ENCODE measurements around the gene IRAK1. TPM values are rescaled to one million over a fixed set of nuclear protein-coding genes. Genes with fewer than 3 reads are reported as not detected.

Gene IRAK1
- total RNA-seq, 1 donor from 2014 or later: 106 TPM

GRCh38 chrX:154043003-154043763, 23.5 kb upstream of the IRAK1 start:
- DNase-seq (ENCODE audit: extremely low read depth, low read depth, low spot score): no peak

- no peak for DNase-seq (ENCODE audit: extremely low read depth, low read depth, low spot score)
Observed at GRCh38 chrX:154040863-154041262, 21.2 kb upstream of the IRAK1 start.

GRCh38 chrX:154040307-154040756, 20.6 kb upstream of the IRAK1 start:
- DNase-seq (ENCODE audit: extremely low read depth, low read depth, low spot score): no peak

GRCh38 chrX:154039577-154039976, 19.9 kb upstream of the IRAK1 start:
- no peak for DNase-seq (ENCODE audit: extremely low read depth, low read depth, low spot score)

GRCh38 chrX:154038656-154039055, 19.0 kb upstream of the IRAK1 start:
- DNase-seq (ENCODE audit: extremely low read depth, low read depth, low spot score): no peak

GRCh38 chrX:154037754-154038153, 18.1 kb upstream of the IRAK1 start:
- no peak for DNase-seq (ENCODE audit: extremely low read depth, low read depth, low spot score)

GRCh38 chrX:154036513-154036912, 16.8 kb upstream of the IRAK1 start:
- DNase-seq (ENCODE audit: extremely low read depth, low read depth, low spot score): no peak

- no peak for DNase-seq (ENCODE audit: extremely low read depth, low read depth, low spot score)
Observed at GRCh38 chrX:154033848-154034247, 14.1 kb upstream of the IRAK1 start.

- DNase-seq (ENCODE audit: extremely low read depth, low read depth, low spot score): no peak
Observed at GRCh38 chrX:154032653-154033052, 13.0 kb upstream of the IRAK1 start.

- no peak for DNase-seq (ENCODE audit: extremely low read depth, low read depth, low spot score)
Observed at GRCh38 chrX:154032160-154032559, 12.5 kb upstream of the IRAK1 start.

- DNase-seq (ENCODE audit: extremely low read depth, low read depth, low spot score): no peak
Observed at GRCh38 chrX:154030715-154031305, 11.1 kb upstream of the IRAK1 start.

GRCh38 chrX:154030266-154030665, 10.6 kb upstream of the IRAK1 start:
- no peak for DNase-seq (ENCODE audit: extremely low read depth, low read depth, low spot score)

- DNase-seq (ENCODE audit: extremely low read depth, low read depth, low spot score): no peak
Observed at GRCh38 chrX:154029439-154029838, 9.7 kb upstream of the IRAK1 start.

- DNase-seq (ENCODE audit: extremely low read depth, low read depth, low spot score): no peak
Observed at GRCh38 chrX:154028502-154029184, 8.9 kb upstream of the IRAK1 start.

GRCh38 chrX:154027986-154028385, 8.3 kb upstream of the IRAK1 start:
- no peak for DNase-seq (ENCODE audit: extremely low read depth, low read depth, low spot score)

GRCh38 chrX:154027022-154027402, 7.3 kb upstream of the IRAK1 start:
- no peak for DNase-seq (ENCODE audit: extremely low read depth, low read depth, low spot score)

GRCh38 chrX:154026136-154027021, 6.7 kb upstream of the IRAK1 start:
- DNase-seq (ENCODE audit: extremely low read depth, low read depth, low spot score): no peak

GRCh38 chrX:154025230-154025629, 5.5 kb upstream of the IRAK1 start:
- no peak for DNase-seq (ENCODE audit: extremely low read depth, low read depth, low spot score)

GRCh38 chrX:154024271-154024670, 4.6 kb upstream of the IRAK1 start:
- DNase-seq (ENCODE audit: extremely low read depth, low read depth, low spot score): no peak

- DNase-seq (ENCODE audit: extremely low read depth, low read depth, low spot score): no peak
Observed at GRCh38 chrX:154023276-154024000, 3.7 kb upstream of the IRAK1 start.
